GDM1 (cell line): ENCODE measurements around the gene ELF2.
A peak's percentile ranks its signal among the peaks of the same experiment; 100 is the strongest.
"Not testable (repeated sequence)": the region's sequence is repeated elsewhere in the genome, so short reads cannot be mapped to it uniquely, and the experiment has no call there.

Source experiments
- DNase-seq: peaks from one replicate; lab custom pipeline; 2025; lab: John Stamatoyannopoulos, UW

Gene ELF2

DNA sequence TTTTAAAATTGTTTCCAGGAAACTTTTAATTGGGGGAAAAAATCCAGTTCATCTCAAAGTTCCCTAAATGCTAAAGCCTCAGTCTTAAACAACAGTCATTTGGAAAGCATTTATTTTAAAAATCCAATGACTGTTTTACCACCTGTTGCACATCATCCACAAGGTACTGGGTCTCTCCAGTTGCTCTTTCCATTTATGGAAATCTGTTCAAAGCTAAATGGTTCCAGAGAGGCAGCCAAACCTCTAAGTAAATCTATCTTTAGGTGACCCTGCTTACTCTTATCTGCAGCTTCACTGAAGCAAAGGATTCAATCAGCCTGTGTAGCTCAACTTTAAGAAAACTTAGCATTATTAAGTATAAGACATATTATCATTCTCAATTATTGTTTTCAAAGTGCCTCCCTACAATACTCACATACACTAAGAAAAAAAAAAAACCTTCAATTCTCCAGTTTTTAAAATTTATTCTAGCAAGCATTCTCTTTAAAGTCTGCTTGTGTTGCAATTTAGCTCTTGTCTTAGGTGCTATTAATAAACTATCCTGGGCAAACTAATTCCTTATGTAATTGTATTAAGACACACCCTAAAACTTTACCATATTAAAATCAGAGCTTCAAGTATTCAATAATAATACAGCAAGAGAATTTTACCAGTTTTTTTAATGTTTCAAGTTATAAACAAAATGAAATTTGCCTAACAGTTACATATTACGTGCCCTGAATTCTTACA is 100.8 kb downstream of the ELF2 start:
- DNase-seq = no peak

DNA sequence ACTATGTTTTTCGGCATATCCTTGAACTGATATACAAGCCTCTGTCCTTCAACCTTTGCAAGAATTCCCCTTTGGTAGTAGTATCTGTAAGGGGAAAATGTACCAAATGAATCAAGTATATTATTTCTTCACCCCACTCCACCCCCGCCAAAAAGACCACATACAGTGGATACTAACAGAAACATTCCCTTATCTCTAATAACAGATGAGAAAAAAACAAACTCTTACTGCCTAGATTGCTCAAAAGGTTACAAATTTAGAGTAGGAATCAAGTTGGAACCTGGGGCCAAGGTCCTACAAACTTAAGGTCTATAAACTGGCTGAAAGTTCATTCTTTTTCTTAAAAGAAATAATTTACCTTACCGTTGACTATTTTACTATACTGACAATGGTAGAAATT is 116.4 kb downstream of the ELF2 start:
- no peak for DNase-seq

DNA sequence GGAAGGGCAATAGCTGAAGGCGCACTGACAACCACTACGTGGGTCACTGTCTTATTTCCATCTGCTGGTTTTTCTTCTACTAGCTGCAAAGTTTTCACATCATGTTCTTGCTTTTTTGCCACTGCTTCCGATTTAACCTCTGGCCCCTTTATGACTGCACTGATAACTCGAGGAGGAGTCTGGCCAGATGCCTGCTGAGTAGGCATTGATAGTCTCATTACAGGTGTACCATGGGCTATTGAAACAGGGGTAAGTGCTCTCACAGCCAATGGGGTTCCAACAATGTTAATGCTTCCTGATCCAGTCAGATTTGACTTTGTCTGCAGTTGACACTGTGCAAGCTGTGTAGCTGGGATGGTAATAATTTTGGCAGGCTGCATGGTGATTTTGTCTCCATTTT is 118.0 kb downstream of the ELF2 start:
- not testable (repeated sequence) for DNase-seq

DNA sequence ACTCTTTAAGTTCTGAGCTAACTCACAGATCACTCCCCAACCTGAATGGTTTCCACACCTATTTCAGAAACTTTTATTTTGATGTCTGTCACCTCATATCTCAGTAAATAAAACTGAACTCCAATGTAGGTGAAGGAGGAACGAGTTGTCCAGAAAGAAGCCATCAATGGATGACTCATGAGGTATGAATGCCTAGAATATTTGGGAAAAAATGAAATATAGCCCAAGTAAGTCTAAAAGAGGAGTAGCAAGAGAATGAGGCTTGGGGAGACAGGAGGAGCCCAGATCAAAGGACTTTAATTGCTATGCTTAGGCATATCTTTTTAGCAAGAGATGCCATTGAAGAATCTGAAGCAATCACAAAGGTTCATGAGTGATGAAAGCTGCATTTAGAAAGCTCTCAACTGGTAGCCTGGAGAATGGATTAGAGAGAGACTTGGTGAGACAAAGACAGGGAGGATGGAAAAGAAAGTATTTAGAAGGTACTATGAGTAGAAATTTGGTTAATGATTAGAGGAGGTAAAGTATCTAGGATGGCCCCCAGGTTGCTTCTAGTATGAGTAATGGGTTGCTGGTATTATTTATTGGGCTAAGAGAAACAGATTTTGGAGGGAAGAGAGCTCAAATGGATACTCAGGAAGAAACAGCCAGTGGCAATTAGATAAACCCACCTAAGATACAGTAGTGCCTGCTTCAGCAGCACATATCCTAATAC is 122.1 kb downstream of the ELF2 start:
- DNase-seq = no peak

DNA sequence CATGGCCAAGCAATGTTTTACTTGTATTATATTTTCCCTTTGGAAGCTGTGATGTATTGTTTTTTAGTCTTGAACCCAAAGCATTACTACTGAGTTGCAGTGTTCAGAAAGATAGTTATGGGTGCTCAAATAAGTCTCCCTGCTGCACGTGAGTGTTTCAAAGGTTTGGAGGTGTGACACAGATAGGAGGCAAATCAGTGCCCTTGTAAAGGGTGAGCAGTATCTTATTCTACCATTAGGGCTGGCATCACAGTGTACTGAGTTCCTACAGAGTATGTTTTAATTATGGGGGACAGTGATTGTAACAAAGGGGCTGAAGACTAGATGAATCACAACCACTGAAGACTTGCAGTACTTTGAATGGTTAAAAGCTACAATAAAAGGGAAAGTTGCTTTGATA is 123.1 kb downstream of the ELF2 start:
- DNase-seq = no peak

DNA sequence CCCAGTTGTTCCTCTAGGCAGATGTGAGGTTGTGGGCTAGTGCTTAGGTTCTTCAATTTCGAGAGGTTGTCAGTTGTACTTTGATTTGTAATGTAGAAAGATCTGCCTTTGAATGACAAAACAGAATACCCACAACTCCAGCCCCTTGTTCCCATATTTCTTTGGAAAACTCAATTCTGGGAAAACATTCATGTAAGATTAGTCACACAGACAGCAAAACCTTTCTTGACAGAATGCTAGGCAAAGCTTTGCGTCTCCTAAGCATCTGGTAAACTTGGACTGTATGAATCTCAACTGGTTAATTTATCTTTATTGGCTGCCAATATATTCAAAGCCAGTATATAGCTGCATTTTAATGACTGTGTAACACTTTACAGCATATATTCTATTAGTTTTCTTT is 126.6 kb downstream of the ELF2 start:
- DNase-seq = no peak

DNA sequence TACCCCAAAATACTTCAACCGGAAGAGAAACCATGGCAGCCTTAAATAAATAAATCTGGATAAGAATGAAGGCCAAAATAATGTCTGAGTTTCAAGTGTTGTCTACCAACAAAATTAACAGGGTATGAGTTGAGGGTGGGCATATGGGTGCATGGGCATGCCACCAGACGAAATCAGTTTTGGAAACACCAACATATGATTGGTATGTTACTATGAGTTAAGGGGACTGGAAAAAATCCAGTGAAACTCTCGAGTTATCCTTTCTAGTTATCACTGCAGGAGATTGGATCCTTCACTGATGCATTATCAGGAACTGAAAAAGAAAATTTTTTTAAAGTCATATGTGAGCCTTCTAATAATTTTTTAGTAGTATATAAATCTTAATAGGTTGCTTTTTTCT is 129.0 kb downstream of the ELF2 start:
- no peak for DNase-seq

DNA sequence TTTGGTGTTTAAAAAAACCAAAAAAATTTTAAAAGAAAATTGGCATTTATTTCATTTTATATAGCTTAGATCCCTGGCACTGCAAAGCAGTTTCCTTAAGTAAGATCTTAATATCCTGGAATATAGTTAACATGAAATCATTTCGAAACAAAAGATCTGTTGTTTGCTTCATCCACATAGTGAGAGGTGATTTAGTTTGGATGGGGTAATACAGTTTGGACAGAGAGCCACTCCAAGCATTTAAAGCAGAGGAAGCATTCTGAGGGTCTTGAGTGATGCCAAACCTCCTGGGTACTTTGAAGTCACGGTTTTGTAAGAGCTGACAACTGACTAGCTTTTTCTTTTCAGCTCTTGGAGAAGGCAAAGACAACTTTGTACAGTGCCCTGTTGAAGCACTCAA is 132.7 kb downstream of the ELF2 start:
- DNase-seq = no peak

DNA sequence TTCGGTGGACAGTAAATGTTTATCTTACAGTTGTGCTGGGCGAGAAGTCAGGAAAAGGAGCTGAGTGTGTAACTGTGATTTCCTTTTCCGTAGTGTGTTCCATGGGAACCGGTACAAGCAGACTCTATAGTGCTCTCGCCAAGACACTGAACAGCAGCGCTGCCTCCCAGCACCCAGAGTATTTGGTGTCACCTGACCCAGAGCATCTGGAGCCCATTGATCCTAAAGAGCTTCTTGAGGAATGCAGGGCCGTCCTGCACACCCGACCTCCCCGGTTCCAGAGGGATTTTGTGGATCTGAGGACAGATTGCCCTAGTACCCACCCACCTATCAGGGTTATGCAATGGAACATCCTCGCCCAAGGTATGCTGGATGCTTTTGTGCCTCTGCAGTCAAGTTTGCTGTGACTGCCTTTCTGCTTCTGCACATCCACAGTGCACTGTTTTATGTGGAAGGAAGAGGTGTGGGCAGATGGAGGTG is 134.0 kb downstream of the ELF2 start:
- no peak for DNase-seq

DNA sequence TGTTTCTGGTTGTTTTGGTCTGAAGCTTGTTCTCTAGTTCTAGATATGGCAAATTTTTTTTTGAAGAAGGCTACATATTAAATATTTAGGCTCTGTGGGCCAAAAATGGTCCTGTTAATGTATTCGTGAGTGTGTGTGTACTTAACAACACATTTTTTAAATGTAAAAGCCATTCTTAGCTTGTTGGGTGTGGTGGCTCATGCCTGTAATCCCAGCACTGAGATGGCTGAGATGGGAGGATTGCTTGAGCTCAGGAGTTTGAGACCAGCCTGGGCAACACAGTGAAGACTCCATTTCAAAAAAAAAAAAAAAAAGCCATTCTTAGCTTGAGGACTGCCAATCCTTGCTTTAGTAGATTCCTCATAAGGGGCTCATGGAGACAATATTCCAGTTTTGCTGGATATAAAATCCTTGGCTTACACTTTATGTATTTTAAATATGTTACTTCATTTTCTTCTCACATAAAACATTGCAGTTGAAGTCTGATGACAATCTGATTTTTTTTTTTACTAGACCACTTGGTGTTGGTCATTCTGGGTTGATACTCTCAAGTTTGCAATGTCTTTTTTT is 138.1 kb downstream of the ELF2 start:
- DNase-seq = no peak

DNA sequence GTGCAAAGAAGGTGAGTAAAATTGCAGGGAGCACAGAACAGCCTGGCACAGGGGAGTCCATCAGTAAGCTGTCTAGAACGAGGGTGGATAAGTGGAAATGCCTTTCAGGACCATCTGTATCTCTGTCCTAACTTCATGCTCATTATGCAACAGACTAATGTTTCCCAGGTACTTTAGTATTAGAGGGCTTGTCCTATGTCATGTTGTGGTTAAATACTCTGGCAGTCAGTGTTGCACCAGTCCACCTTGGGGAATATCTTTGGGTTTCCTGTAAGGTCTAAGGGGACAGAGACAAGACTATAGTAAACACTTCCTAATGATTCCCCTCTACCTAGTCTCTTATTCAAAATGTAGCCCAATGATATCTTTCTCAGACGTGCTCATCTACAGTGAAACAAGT is 140.1 kb downstream of the ELF2 start:
- DNase-seq = no peak

DNA sequence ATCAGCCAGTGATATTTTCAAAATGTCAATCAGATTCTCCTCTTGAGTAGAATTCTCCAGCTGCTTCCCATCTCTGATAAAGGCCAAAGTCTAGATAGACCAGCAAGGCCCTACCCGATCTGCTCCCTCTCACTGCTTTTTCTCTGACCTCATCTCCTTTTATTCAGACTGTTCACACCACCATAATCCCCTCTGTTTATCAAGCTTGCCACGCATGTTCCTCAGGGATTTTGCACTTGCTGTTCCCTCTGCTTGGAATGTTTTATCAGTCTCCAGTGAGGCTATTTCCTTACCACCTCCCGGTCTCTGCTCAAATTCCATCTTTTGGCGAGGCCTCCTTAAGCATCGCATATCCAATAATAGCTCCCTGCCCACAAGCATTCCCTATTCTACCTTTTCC is 141.4 kb downstream of the ELF2 start:
- no peak for DNase-seq

DNA sequence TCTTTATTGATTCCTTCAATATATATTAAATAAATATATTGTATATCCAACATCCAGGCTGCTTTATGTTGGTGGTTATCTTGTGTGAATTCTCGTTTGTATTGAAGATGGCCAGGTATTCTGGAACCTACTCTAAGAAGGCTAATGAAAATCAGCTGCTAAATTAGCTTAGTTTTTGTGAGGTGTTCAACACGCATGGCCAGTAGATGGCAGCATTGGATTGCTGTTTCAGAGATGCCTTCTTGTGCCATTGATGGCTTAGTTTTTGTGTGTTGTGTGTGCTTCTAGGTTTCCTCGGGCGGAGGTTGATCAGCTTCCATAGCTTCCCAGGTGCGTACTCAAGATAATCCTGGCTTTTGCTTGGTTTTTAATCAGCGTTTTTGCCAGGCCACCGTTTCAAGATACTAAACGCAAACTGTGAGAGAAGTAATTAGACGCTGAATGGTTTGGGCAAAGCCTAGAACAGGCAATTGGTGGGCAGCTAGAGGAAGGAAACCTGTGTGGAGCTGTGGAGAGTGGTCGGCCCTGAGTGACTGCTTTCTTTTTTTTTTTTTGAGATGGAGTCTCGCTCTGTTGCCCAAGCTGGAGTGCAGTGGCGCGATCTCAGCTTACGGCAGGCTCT is 146.3 kb downstream of the ELF2 start:
- peak; percentile 71 for DNase-seq

DNA sequence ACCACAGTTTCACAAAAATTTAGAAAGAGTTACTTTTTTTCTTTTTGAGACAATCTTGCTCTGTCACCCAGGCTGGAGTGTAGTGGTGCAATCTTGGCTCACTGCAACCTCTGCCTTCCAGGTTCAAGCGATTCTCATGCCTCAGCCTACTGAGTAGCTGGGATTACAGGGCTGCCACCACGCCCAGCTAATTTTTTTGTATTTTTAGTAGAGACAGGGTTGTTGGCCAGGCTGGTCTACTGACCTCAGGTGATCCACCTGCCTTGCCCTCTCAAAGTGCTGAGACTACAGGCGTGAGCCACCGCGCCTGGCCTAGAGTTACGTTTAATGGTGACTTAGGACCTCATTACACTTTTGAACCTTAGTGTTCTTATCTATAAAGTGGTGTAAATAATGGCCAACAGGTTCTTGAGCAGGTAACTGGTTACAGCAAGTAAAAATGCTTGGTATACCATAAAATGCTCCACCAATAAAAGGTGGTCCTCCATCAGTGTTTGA is 147.1 kb downstream of the ELF2 start:
- not testable (repeated sequence) for DNase-seq

DNA sequence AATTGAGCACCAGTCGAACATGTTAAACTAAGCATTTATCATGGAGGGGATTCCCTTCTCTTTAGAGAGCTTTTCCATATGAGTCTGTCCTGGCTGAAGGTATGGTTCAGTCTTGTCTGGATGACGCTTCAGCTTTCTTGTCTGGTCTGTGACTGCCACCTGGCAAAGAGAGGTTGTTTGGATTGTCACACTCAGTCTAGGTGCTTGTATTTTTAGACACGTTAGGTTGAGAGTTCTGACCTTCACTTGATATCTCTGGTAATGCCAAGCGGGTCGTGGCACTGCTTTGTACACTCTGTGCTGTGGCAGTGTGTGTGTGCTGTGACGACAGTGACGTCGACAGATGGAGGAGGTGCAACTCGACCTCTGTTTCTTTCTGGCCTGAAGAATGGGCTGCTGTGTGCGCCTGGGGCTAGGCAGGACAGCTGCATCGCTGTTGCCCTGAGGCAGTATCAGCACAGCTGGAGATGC is 148.8 kb downstream of the ELF2 start:
- no peak for DNase-seq

DNA sequence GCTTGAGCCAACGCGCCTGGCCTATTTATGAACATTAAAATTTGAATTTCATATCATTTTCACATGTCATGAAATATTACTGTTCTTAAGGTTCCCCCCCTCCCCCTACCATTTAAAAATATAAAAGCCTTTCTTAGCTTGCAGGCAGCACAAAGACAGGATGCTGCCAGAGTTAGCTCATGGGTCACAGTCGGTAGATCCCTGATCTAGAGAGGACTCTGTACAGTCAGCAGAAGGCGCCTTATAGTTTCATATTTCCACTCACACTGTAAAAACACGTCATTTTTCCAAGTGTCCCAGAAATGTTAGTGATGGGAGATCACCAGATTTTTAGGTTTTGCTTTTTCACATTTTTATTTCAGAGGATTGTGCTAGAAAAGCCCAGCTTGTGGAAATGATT is 149.2 kb downstream of the ELF2 start:
- no peak for DNase-seq

DNA sequence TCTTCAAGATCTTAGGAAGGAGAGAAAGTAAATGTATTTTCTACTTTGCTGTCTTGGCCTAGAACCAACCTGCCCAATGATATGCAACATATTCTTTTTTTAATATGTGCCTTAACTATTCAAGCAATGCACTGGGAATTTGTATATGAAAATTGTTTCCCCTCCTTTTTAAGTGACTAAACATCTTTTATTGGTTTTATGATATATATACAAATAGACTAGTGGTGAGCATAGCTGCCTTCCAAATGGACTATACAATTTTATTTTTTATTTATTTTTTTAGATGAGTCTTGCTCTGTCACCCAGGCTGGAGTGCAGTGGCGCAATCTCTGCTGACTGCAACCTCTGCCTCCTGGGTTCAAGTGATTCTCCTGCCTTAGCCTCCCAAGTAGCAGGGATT is 151.2 kb downstream of the ELF2 start:
- DNase-seq = no peak

DNA sequence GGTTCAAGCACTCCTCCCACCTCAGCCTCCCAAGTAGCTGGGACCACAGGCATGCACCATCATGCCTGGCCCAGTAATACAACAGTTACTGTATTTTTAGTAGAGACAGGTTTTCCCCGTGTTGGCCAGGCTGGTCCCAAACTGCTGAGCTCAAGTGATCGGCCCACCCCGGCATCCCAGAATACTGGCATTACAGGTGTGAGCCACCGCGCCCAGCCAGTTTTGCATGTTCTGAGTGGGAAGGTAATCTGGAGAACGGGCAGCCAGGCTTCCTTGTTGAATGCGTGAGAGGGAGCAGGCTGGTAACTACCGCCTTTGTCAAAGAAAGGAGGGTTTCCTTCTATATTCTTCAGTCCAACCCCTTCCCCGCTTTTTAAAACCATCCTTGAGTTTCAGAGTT is 152.3 kb downstream of the ELF2 start:
- DNase-seq = no peak

DNA sequence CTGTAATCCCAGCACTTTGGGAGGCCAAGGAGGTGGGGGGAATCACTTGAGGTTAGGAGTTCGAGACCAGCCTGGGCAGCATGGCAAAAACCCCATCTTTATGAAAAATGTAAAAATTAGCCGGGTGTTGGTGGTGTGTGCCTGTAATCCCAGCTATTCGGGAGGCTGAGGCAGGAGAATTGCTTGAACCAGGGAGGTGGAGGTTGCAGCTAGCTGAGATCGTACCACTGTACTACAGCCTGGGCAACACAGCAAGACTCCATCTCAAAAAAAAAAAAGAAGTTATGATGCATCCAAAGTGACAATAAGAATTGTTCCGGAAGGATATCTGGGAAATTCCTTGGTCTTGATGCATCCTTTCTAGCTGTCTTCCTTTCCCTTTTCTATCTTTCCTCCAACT is 154.2 kb downstream of the ELF2 start:
- no peak for DNase-seq

DNA sequence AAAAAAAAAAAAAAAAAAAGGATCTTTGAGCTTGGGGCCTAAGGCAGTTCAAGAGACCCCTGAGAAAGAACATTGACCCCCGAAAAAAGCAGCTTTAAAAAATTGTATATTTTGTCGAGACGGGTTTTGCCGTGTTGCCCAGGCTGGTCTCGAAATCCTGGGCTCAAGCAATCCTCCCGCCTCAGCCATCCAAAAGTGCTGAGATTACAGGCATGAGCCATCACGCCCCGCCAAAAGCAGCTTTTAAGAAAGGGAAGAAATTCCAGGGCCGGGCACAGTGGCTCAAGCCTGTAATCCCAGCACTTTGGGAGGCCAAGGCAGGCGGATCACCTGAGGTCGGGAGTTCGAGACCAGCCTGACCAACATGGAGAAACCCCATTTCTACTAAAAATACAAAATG is 155.9 kb downstream of the ELF2 start:
- DNase-seq = not testable (repeated sequence)

DNA sequence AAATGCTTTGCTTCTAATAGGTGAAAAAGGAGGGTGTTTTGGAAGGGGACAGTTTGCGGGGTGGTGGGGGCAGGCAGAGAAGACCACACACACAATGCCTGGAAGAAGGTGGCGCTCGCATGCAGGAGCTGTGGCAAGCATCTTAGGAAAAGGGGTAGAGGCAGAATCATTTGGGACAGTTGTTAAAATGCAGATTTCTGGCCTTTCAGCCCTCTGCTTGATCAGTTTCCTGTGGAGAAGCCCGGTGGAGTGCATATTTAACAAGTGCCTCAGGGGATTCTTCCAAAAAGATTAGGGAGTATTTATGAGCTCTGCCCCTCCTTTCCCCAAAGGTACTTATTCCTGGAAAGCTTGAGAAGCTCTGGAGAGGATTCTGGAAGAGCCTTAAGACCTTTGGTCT is 156.6 kb downstream of the ELF2 start:
- no peak for DNase-seq

DNA sequence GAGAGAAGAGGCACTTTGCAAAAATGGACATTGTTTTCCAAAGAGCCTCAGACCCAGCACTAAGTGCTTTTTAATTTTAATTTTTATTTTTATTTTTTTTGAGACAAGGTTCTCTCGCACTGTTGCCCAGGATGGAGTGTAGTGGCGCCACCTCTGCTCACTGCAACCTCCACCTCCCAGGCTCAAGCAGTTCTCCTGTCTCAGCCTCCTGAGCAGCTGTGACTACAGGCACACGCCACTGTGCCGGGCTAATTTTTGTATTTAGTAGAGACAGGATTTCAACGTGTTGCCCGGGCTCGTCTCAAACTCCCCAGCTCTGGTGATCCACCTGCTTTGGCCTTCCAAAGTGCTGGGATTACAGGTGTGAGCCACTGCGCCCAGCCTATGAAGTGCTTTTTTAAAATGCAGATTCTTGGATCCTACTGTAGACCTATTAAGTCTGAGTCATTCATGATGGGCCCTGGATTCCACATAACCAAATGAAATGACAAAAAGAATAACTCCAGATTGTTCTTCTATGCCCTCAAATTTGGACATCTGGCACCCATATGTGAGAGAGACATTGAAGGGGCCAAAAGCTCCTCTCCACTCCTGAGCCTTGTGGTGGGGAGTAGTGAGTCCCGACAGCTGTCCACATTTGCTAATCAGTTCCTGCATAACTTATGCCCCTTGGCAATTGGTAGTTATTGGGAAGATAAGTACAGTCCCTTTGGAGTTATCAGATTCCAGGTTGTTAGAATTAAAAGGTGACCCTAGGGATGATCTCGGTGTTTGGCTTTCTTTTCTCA is 157.9 kb downstream of the ELF2 start:
- DNase-seq = no peak
